MCF 10A (cell line): ENCODE measurements around the gene MTHFD1L. TPM values are rescaled to one million over a fixed set of nuclear protein-coding genes. Genes with fewer than 3 reads are reported as not detected.
A peak's percentile ranks its signal among the peaks of the same experiment; 100 is the strongest.

Experiments used
- BruUV-seq: library from RNA; stranded (reverse); fragments of 400-500 nt; replicated peaks from 2 replicates; lab custom pipeline; 2021; lab: Mats Ljungman, UMichigan
- CTCF ChIA-PET: fragments of 300-600 bp; sonication (Branson Sonifier 250); formaldehyde crosslinking; extraction: SDS; loops from one replicate; lab custom pipeline; 2021; ENCODE audit warnings: antibody characterized with exemption, inconsistent platforms; lab: Yijun Ruan, JAX
- POLR2A ChIA-PET: fragments of 300-600, 350-650 bp; sonication (Branson Sonifier 250); formaldehyde crosslinking; extraction: SDS; loops from one replicate; lab custom pipeline; 2020; ENCODE audit warnings: antibody characterized with exemption, inconsistent platforms; lab: Yijun Ruan, JAX
- DNase-seq: peaks from one replicate; pipeline ENCODE4 v3.0.0-alpha.2; 2018; ENCODE audit not compliant: unreplicated experiment
- H3K27ac Mint-ChIP-seq: one replicate; pipeline ENCODE4 v1.8.0; 2022; ENCODE audit warnings: mild to moderate bottlenecking, low read depth, mixed read lengths; ENCODE audit not compliant: unreplicated experiment
- H3K27me3 Mint-ChIP-seq: one replicate; pipeline ENCODE4 v1.8.0; 2022; ENCODE audit warnings: mixed read lengths; ENCODE audit not compliant: insufficient read depth, unreplicated experiment
- H3K36me3 Mint-ChIP-seq: one replicate; pipeline ENCODE4 v1.8.0; 2022; ENCODE audit warnings: mild to moderate bottlenecking, moderate library complexity, mixed read lengths; ENCODE audit not compliant: insufficient read depth, unreplicated experiment
- H3K4me1 Mint-ChIP-seq: one replicate; pipeline ENCODE4 v1.8.0; 2022; ENCODE audit warnings: mixed read lengths; ENCODE audit not compliant: insufficient read depth, unreplicated experiment
- H3K4me3 Mint-ChIP-seq: one replicate; pipeline ENCODE4 v1.8.0; 2022; ENCODE audit warnings: mild to moderate bottlenecking, moderate library complexity, mixed read lengths; ENCODE audit not compliant: unreplicated experiment
- H3K9me3 Mint-ChIP-seq: one replicate; pipeline ENCODE4 v1.8.0; 2022; ENCODE audit warnings: mixed read lengths; ENCODE audit not compliant: unreplicated experiment
- intact Hi-C: fragments of 100-400 bp; cut with micrococcal nuclease; formaldehyde crosslinking; loops from 2 replicates; pipeline ENCODE4 v1.14.1; 2022
- total RNA-seq: library from RNA; stranded (reverse); gene quantifications from 2 replicates; pipeline ENCODE4 v1.2.3, GENCODE V29; 2022
- TF ChIP-seq, protein P1 (sequence below): fragments of 200-600 bp; IDR thresholded peaks from one replicate; pipeline ENCODE4 v1.8.0; 2022; ENCODE audit warnings: antibody characterized with exemption, mild to moderate bottlenecking; ENCODE audit not compliant: unreplicated experiment

The MTHFD1L gene
- total RNA-seq, 1 experiment from 2014 or later = 110 TPM

DNA sequence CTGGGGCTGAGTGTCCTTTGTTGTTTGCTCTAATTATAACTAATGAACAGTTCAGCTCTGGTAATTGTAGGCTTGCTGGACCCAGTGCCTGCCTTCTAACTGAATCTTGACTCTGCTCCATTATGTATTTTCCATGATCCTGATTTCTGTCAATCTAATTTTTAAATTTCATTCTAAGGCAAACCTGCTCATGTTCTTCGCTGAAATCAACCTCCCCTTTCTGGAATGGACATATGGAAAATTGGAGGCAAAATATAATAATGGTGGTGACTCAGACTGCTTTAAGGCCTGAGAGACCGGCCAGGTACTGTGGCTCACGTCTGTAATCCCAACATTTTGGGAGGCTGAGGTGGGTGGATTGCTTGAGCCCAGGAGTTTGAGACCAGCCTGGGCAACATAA lies 191.6 kb downstream of the MTHFD1L start:
- H3K27ac Mint-ChIP-seq = peak overlapping the region; percentile 97
- intact Hi-C loops = no loop called here
- no peaks in the 10 kb centered on the region for H3K27me3 Mint-ChIP-seq
- POLR2A ChIA-PET = no interaction called here
- no peaks in the 10 kb centered on the region for H3K9me3 Mint-ChIP-seq
- CTCF ChIA-PET = interaction anchor here (2.7 kb wide), 1 partner anchor 42 kb away, joined by 16 read pairs; no protein-coding TSS in a partner anchor
- no peak for DNase-seq
- H3K4me1 Mint-ChIP-seq = peaks cover 23% of the 10 kb centered on the region
- H3K36me3 Mint-ChIP-seq = peaks cover 45% of the 10 kb centered on the region
- BruUV-seq = no TSS peak
- TF ChIP-seq, protein P1, sequence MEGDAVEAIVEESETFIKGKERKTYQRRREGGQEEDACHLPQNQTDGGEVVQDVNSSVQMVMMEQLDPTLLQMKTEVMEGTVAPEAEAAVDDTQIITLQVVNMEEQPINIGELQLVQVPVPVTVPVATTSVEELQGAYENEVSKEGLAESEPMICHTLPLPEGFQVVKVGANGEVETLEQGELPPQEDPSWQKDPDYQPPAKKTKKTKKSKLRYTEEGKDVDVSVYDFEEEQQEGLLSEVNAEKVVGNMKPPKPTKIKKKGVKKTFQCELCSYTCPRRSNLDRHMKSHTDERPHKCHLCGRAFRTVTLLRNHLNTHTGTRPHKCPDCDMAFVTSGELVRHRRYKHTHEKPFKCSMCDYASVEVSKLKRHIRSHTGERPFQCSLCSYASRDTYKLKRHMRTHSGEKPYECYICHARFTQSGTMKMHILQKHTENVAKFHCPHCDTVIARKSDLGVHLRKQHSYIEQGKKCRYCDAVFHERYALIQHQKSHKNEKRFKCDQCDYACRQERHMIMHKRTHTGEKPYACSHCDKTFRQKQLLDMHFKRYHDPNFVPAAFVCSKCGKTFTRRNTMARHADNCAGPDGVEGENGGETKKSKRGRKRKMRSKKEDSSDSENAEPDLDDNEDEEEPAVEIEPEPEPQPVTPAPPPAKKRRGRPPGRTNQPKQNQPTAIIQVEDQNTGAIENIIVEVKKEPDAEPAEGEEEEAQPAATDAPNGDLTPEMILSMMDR = no peak
- H3K4me3 Mint-ChIP-seq = no peak overlapping the region

DNA sequence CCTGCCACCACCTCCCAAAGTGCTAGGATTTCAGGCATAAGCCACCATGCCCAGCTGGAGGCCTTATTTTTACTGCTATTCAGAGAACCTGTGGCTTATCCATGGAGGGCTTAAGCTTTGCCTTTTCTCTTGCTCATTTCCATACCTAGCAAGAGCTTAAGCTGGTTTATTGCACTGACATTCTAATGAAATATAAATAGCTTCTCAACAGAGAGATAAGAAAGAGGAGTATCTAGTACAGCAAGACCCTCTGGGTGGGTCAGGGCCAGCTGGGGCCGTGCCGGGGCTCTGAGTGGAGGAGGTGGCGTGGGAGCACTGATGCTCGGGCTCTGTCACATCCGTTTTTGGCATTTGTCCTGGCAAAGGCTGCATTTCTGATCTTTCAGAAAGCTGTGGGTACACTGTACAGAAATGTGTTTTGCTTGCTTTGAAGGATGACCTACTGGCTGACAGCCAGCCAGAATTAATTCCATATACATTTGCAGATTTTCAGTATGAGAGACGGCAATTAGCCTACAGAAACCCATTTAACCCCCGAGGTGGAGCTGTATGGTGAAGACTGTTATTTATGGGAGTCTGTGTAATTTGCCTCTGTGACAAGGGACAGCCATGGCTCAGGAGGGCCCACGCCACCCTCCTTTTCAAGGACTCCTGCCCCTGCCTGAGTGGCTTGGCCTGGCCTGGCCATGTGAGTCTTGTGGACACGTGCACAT lies 192.7 kb downstream of the MTHFD1L start:
- BruUV-seq = no TSS peak
- ChIA-PET CTCF (interaction anchor here (1.1 to 2.7 kb wide), 2 partner anchors 43 to 266 kb away, joined by 5 to 16 read pairs; no protein-coding TSS in a partner anchor), POLR2A (interaction anchor here (1.3 kb wide), 1 partner anchor 10 kb away, joined by 5 read pairs; no protein-coding TSS in a partner anchor)
- Mint-ChIP-seq H3K27me3 (no peaks in the 10 kb centered on the region), H3K9me3 (no peaks in the 10 kb centered on the region), H3K4me1 (peaks cover 19% of the 10 kb centered on the region), H3K4me3 (no peak overlapping the region), H3K27ac (peak overlapping the region; percentile 97), H3K36me3 (peaks cover 41% of the 10 kb centered on the region)
- DNase-seq = no peak
- TF ChIP-seq, protein P1 = no peak
- intact Hi-C loops = no loop called here

DNA sequence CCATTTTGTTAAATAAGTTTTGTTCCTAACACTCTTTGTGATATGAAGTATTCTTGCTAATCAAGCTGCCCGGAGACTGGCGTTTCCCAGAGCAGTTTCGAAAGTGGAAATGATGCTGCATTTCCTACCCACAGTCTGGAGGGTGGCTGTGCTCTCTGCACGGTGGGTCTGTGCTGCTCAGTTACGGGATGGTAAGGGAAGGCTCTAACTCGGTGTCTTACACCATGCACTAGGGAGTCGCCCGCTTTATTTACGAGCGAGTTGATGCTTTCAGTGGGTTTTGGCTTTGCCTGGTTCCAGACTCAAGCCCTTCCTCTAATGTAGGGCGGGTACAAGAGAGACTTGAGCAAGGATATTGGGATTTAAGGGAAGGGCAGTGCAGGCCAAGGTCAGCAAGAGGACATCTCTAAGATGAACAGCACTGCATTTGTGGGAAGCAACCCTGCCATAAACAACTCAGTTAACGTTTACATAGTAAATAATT lies 194.2 kb downstream of the MTHFD1L start:
- Mint-ChIP-seq H3K27me3 (no peaks in the 10 kb centered on the region), H3K9me3 (no peaks in the 10 kb centered on the region), H3K27ac (peak overlapping the region; percentile 97), H3K36me3 (peaks cover 44% of the 10 kb centered on the region), H3K4me1 (peaks cover 25% of the 10 kb centered on the region), H3K4me3 (peak overlapping the region; percentile 3)
- ChIA-PET POLR2A (interaction anchor here (0.5 to 1.7 kb wide), 6 partner anchors 9 to 202 kb away, joined by 3 to 21 read pairs (median 4); no protein-coding TSS in a partner anchor), CTCF (interaction anchor here (2.4 to 2.7 kb wide), 2 partner anchors 45 to 265 kb away, joined by 5 to 16 read pairs; no protein-coding TSS in a partner anchor)
- TF ChIP-seq, protein P1 = no peak
- DNase-seq = peak; percentile 43
- no TSS peak for BruUV-seq
- intact Hi-C loops = loop anchor here (2.0 kb wide), 1 partner anchor 23 kb away; no protein-coding TSS in a partner anchor
